Fibroblast of lung (primary cell): ENCODE data around the gene PCMTD2.

Experiments used
- EZH2 ChIP-seq: IDR thresholded peaks from 2 replicates; pipeline ENCODE4 v1.5.1; 2012; ENCODE audit warnings: low read length, control low read depth, mild to moderate bottlenecking; ENCODE audit errors: missing control alignments
- TF ChIP-seq, protein P1 (sequence below), 2 donors: IDR thresholded peaks in 1 of 2; conservative IDR thresholded peaks in 1 of 2; 1 replicate in 1 of 2; 2 replicates in 1 of 2; pipeline ENCODE4 v1.5.1; 2011 to 2012; ENCODE audit warnings: low read length in 2 of 2, control low read depth in 1 of 2, inconsistent platforms in 1 of 2, low read depth in 1 of 2, mild to moderate bottlenecking in 1 of 2

- TF ChIP-seq, protein P1, sequence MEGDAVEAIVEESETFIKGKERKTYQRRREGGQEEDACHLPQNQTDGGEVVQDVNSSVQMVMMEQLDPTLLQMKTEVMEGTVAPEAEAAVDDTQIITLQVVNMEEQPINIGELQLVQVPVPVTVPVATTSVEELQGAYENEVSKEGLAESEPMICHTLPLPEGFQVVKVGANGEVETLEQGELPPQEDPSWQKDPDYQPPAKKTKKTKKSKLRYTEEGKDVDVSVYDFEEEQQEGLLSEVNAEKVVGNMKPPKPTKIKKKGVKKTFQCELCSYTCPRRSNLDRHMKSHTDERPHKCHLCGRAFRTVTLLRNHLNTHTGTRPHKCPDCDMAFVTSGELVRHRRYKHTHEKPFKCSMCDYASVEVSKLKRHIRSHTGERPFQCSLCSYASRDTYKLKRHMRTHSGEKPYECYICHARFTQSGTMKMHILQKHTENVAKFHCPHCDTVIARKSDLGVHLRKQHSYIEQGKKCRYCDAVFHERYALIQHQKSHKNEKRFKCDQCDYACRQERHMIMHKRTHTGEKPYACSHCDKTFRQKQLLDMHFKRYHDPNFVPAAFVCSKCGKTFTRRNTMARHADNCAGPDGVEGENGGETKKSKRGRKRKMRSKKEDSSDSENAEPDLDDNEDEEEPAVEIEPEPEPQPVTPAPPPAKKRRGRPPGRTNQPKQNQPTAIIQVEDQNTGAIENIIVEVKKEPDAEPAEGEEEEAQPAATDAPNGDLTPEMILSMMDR (conservative IDR thresholded peaks at IDR 0.05 in 1 of 2, IDR thresholded peaks at IDR 0.05 in 1 of 2; ENCODE audit: low read depth in 1 of 2, low read length in 2 of 2): no peak
- no peak for TF ChIP-seq EZH2
Measured at GRCh38 chr20:64280460-64280843, 24.9 kb downstream of the PCMTD2 start.
